ENCODE measurements around the gene CTNNBL1.

DNA sequence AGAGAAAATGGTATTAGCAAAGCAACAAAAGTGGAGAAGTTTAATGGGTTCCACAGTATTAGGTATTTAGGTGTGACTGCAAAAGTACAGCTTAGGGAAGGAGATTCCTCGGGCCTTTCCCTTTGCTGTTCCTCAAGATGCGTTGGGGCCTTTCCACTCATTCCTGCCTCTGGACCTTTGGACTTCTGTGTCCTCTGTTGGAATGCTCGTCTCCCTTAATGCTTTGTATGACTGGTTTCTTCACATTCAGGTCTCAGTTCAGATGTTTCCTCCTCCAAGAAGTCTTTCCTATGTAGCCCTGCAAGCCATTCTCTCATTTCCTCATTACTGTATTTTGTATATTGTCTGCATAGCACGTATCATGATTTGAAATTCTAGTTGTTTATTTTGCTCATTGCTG lies 39.6 kb downstream of the CTNNBL1 start:
- TF ChIP-seq, protein P1, sequence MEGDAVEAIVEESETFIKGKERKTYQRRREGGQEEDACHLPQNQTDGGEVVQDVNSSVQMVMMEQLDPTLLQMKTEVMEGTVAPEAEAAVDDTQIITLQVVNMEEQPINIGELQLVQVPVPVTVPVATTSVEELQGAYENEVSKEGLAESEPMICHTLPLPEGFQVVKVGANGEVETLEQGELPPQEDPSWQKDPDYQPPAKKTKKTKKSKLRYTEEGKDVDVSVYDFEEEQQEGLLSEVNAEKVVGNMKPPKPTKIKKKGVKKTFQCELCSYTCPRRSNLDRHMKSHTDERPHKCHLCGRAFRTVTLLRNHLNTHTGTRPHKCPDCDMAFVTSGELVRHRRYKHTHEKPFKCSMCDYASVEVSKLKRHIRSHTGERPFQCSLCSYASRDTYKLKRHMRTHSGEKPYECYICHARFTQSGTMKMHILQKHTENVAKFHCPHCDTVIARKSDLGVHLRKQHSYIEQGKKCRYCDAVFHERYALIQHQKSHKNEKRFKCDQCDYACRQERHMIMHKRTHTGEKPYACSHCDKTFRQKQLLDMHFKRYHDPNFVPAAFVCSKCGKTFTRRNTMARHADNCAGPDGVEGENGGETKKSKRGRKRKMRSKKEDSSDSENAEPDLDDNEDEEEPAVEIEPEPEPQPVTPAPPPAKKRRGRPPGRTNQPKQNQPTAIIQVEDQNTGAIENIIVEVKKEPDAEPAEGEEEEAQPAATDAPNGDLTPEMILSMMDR (IDR thresholded peaks at IDR 0.05 in 2 of 3, conservative IDR thresholded peaks at IDR 0.05 in 1 of 3; ENCODE audit: borderline replicate concordance in 1 of 3, insufficient read depth in 1 of 3, low read depth in 2 of 3, low read length in 2 of 3) = no peak
- TF ChIP-seq FOSL1 (IDR thresholded peaks at IDR 0.05; ENCODE audit: low read depth) (no peak), POLR2A (IDR thresholded peaks at IDR 0.05; ENCODE audit: borderline replicate concordance, extremely low read depth, insufficient read depth, insufficient read length) (no peak), ZNF274 (IDR thresholded peaks at IDR 0.05; ENCODE audit: low read depth, low read length) (no peak), JUND (IDR thresholded peaks at IDR 0.05) (no peak), EZH2 (IDR thresholded peaks at IDR 0.05) (no peak), SRF (IDR thresholded peaks at IDR 0.05; ENCODE audit: low read depth) (no peak)

All from HCT116 (cell line).